K562 (cell line): ENCODE results near the gene MAB21L4.

Experiments
- GATAD2A ChIP-seq: fragments of 450-650 bp; IDR thresholded peaks from 2 replicates; pipeline ENCODE4 v1.6.1; 2017
- HDAC1 ChIP-seq, 2 experiments: fragments of 450-650 bp; IDR thresholded peaks; 2 replicates each; pipeline ENCODE4 v1.6.1; 2016 to 2017; ENCODE audit warnings: inconsistent platforms in 1 of 2, mild to moderate bottlenecking in 1 of 2, moderate library complexity in 1 of 2
- RFX5 ChIP-seq: IDR thresholded peaks from 2 replicates; pipeline ENCODE4 v1.6.1; 2011; ENCODE audit warnings: low read depth, mild to moderate bottlenecking, improper control_type of control experiment, low read length
- SMARCE1 ChIP-seq: fragments of 450-650 bp; IDR thresholded peaks from 2 replicates; pipeline ENCODE4 v1.7.1; 2016; ENCODE audit warnings: mild to moderate bottlenecking
- STAG1 ChIP-seq: sonication (generic); formaldehyde crosslinking; IDR thresholded peaks from 2 replicates; pipeline ENCODE4 v1.5.0; 2020; ENCODE audit warnings: missing genetic modification reagents, borderline replicate concordance
- ZNF165 ChIP-seq: fragments of 250-450 bp; sonication (Bioruptor Pico); IDR thresholded peaks from 2 replicates; pipeline ENCODE4 v1.4.0; 2020; ENCODE audit warnings: borderline replicate concordance
- TF ChIP-seq, protein P1 (sequence below), 2 experiments: IDR thresholded peaks; 2 replicates each; pipeline ENCODE4 v1.6.1; 2012; ENCODE audit warnings: improper control_type of control experiment in 2 of 2, low read depth in 2 of 2, low read length in 2 of 2, borderline replicate concordance in 1 of 2

DNA sequence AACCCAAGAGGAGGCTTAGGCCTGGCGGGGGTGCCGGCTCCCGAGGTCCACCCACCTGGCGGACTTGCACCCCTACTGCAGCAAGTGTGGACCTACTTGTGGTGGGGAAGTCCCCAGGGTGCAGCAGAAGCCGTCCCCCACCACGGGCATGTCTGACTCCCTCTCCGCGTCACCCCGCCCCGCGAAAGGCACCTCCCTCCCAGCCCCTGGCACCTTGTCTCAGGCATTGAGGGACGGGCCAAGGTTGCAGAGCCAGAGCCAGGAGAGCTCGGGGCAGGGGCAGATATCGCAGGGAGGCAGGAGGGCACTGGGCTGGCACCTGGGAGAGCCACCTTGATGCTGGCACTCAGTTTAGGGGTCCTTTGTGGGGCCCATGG is 29.2 kb upstream of the MAB21L4 start:
- TF ChIP-seq RFX5 (no peak), SMARCE1 (no peak), HDAC1 (IDR thresholded peaks at IDR 0.05) (no peak), ZNF165 (CRISPR knock-in tag) (no peak), GATAD2A (no peak), STAG1 (CRISPR knock-in tag) (no peak)
- TF ChIP-seq, protein P1, sequence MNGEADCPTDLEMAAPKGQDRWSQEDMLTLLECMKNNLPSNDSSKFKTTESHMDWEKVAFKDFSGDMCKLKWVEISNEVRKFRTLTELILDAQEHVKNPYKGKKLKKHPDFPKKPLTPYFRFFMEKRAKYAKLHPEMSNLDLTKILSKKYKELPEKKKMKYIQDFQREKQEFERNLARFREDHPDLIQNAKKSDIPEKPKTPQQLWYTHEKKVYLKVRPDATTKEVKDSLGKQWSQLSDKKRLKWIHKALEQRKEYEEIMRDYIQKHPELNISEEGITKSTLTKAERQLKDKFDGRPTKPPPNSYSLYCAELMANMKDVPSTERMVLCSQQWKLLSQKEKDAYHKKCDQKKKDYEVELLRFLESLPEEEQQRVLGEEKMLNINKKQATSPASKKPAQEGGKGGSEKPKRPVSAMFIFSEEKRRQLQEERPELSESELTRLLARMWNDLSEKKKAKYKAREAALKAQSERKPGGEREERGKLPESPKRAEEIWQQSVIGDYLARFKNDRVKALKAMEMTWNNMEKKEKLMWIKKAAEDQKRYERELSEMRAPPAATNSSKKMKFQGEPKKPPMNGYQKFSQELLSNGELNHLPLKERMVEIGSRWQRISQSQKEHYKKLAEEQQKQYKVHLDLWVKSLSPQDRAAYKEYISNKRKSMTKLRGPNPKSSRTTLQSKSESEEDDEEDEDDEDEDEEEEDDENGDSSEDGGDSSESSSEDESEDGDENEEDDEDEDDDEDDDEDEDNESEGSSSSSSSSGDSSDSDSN (IDR thresholded peaks at IDR 0.05; ENCODE audit: borderline replicate concordance in 1 of 2, low read depth in 2 of 2, low read length in 2 of 2), result no peak
